ENCODE data around the gene PVALB.

Gene PVALB, protein sequence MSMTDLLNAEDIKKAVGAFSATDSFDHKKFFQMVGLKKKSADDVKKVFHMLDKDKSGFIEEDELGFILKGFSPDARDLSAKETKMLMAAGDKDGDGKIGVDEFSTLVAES

DNA sequence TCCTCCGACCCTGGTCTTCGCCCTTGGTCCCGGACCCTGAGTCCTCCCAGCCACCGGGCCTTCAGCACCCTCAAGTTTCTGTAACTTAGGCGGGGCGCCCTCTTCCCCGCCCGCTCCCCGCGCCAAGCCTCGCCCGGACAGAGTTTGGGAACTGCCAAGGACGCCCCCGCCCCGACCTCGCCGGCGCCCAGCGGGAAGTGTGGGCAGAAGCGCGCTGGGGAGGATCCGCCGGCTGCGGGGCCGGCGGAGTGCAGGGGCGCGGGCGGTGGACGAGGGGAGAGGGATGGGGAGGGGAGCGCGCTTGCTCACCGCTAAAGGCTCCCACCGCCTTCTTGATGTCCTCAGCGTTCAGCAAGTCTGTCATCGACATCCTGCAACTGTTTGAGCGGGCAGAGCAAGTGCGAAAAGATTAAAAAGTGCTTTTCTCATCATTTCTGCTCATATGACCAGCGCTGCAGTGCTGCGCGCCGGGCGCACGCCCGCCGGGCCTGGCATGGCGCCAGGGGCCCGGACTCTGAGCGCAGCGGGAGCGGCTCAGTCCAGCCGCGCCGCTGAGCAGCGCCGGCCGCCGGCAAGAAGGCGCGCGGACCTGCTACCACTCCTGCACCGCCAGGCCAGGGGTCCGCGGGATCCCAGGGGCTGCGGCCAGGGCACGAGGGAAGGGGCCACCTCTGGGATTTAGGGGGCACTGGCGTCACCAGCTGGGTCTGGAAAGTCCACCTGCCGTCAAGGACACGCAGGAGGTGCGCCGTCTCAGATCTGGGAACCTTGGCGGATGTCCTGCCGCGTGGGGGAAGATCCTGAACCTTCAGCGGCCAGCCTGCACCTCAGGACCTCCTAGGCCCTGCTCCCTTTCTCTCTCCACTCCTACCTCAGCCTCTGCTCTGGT is at the start of gene PVALB:
Gene PVALB (minus strand): TSS at position 400 of the 889 bp plus-strand sequence. CDS start 30 bp downstream, at position 370.
- peak within 1 kb of the TSS in 2 of 7 experiments; percentile 2 to 30 for H3K4me3 ChIP-seq

DNA sequence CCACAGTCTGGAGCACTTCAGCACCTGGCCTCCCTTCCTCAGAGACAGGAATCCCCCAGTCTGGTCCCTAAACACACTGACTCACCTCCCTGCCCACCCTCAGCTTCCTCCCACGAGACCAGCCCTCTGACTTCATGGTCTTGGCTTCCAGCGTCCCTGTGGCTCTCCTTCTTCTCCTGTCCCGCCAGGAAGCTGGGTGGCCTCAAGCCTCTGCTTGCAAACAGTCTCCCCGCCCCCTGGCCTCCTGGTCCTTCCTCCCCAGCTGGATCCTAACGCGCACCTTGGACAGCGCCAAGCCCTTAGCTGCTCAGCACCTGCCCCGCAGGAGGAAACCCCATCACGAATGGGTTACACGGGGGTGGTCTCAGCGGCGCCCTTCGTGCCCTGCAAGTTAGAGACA is 48.5 kb upstream of the PVALB start:
- Histone ChIP-seq H3K4me3 (no peak overlapping the region), H3K27ac (peak overlapping the region in 1 of 21 experiments; percentile 50)

More for the DNA sequence above, at the start of gene PVALB:
- H3K27ac ChIP-seq, result no peak within 1 kb of the TSS

DNA sequence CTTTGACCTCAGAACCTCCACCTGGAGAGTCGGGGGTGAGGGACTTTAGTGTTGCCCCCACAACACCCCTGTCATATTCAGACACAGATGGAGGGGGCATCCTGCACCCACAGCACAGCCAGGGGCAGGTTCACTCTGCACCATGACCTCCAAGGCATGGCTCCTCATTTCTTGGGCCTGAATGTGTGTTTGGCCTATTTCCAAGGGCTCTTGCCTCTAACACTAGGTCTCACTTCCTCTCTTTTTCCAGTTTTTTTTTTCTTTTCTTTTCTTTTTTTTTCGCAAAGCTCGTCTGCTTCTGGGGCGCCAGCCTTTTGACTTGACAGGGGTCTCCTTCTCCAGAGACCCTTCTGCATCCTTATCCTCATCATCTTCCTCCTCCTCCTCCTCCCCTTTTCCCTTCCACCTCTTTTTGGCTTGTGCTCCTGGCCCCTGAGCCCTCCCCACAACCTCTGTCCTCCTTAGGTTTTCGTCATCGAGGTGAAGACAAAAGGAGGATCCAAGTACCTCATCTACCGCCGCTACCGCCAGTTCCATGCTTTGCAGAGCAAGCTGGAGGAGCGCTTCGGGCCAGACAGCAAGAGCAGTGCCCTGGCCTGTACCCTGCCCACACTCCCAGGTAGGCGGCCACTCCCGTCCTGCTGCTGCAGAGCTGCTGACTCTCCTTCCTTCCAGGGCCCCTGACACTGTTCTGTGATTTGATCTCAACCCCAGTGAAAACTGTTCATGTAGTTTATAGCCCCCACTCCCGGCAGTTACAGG is 47.8 kb upstream of the PVALB start:
- H3K27ac ChIP-seq, result peak overlapping the region in 2 of 21 experiments; percentile 9 to 50
- H3K4me3 ChIP-seq, result no peak overlapping the region

DNA sequence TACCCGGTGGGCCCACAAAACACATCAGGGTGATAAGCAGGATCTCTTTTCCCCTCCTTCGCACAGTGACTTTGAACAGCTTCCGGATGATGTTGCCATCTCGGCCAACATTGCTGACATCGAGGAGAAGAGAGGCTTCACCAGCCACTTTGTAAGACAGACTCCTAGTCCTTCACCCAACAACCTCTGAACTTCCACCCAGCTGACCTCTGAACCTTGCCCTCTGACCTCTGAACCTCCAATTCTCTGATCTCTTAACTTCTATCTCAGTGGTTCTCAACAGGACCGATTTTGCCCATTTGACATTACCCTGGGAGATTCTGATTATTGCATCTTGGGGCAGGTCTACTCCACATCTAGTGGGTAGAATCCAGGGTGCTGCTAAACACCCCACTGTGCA is 47.1 kb upstream of the PVALB start:
- Histone ChIP-seq H3K4me3 (no peak overlapping the region), H3K27ac (peak overlapping the region in 1 of 21 experiments; percentile 9)

DNA sequence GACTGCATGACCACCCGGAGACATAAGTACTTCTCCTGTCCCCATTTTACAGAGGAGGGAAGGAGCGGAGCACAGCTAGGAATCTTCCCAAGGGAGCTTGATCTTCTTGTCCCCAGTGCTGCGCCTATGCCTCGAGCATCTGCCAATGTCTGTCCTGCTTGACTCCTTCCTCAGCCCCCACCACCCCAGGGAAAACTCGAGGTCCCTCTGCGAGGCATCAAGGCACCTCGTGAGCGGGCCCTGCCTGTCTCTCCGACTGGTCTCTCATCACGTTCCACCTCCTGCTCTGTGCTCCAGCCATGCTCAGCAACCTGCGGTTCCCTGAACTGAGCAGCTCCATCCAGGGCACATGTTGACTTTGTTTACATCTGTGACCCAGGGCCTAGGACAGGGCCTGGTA is 46.4 kb upstream of the PVALB start:
- Histone ChIP-seq H3K27ac (peak overlapping the region in 4 of 21 experiments; percentile 43 to 89 (median 83)), H3K4me3 (no peak overlapping the region)

DNA sequence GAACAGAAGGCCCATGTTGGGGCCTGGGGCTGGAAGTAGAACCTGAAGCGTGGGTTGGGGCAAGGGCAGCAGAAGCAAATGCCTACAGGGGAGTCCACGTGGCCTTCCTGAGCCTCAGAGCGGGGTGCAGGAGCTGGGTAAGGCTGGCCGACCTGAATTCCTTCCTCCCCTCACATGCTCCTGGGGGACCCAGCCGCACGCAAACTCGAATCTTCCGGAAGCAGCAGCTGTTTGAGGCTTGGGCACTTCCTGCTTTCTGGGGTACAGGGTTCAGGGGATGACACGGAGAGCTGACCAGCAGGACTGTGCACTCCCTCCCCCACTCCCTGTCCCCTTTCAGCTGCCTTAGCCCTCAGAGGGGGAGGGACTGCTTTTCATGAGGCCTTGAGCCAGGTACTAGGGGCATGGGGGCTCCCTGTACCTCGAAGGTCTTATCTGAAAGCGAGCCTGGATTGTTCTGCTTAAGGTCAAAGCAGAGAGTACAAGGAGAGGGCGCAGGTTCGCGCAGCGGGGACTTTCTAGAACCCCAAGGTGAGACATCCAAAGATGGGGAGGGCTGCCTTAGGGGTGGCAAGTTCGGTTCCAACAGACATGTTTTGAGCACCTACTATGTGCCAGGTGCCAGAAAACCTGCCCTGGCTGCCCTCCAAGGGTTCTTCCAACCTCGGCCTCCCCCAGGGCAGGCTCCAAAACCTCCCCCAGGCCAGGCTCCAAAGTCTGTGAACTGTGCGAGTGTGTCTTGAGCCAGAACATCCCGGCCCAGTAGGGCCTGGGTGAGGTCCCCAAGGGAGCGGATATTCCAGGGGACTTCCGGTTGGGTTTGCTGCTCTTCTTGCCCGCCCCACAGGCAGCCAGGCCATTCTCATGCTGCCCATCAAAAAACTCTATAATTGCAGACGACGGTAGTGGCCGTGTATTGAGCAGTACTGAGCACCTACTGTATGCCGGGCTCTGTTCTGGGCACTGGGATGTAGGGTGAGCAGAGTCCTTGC is 45.7 kb upstream of the PVALB start:
- H3K4me3 ChIP-seq, result peak overlapping the region in 2 of 7 experiments; percentile 13 to 16
- peak overlapping the region in 20 of 21 experiments; percentile 7 to 89 (median 74) for H3K27ac ChIP-seq

DNA sequence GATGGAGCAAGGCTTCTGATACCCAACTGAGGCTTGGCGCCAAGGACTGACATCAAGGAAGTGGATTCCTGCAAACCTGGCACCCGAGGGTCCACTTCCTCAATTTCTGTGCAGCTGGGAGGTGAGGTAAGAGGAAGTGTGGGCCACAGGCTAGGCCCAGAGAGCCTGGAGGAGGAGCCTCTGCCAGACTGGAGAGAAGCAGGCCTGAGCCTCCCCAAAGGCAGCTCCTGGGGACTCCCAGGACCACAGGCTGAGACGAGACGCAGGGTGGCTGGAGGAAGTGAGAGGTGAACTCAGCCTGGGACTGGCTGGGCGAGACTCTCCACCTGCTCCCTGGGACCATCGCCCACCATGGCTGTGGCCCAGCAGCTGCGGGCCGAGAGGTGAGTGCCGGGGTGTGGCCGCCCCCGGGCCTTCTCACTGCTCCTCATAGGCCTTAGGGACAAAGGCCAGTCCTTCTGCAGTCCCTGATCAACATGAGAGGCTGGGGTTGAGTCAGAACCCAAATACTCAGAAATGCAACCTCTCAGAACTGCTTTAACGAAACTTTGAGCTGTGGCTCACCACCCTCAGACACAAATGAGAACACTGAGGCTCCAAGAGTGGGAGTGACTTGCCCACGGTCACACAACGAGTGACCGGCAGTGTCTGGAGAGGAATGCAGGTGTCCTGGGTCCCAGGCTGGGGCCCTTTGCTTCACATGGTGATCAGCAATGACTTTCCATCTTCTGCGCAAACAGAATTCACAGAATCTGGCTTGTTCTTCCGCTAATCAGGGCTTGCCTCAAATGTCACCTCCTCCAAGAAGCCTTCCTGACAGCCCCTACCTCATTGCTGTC is 44.2 kb upstream of the PVALB start, which contains the start of gene NCF4:
Gene NCF4 (plus strand): TSS at position 186 of the 839 bp plus-strand sequence. CDS start 166 bp downstream, at position 352.
- H3K27ac ChIP-seq, result peak within 1 kb of the TSS; percentile 28 to 89 (median 77)
- H3K4me3 ChIP-seq, result peak within 1 kb of the TSS in 6 of 7 experiments; percentile 1 to 29 (median 20)

DNA sequence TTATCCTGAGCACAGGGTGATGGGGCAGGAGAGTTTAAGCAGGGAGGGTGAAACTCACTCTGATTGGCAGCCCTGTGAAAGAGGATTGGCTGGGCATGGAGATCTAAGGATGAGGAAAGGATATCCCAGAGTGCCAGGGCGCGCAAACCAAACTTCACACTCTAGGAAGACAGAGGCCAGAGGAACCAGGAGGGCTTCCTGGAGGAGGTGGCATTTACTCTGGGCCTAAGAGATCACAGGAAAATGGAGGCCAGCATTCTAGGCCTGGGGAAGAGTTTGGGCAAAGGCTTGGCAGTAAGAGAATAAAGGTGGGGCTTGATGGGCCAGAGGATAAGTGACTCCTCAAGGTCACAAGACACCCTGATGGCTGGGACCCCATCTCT is 43.6 kb upstream of the PVALB start:
- Histone ChIP-seq H3K4me3 (peak overlapping the region in 1 of 7 experiments; percentile 16), H3K27ac (peak overlapping the region in 20 of 21 experiments; percentile 28 to 89 (median 77))

DNA sequence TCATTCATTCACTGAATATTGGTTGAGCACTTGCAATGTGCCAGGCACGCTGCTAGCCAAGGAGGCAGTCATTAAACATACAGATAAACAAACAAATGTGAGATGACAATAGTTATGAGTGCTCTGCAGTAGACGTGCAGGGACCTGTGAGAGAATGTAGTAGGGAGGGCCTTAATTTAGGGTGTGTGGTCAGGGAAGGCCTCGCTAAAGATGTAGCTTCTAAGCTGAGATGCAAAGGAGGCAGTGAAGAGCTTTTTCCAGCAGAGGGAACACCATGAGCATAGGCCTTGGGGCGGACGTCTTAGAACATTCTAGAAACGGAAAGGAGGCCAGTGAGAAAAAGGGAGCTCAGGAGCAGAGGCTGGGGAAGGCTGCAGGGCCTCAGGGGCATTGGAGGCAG is 43.2 kb upstream of the PVALB start:
- no peak overlapping the region for H3K4me3 ChIP-seq
- peak overlapping the region in 19 of 21 experiments; percentile 28 to 89 (median 77) for H3K27ac ChIP-seq

DNA sequence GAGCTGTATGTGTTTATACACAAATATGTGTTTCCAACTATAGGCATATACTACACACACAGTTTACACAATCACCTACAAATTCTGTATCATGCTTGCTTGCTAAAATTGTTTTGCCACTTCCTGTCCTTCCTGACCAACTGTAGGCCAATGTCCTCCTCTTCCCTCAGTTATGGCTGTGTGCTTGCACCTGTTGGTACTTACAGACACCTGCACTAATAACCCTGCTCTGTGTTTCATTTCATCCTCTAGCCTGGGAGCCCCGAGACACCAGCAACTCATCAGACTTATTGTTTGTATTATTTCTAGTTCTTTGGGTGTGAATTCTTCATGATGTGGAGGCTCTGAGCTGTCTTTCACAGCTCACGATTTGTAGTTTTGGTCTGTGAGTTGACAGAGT is 42.1 kb upstream of the PVALB start:
- Histone ChIP-seq H3K4me3 (no peak overlapping the region), H3K27ac (peak overlapping the region in 4 of 21 experiments; percentile 71 to 89 (median 82))

DNA sequence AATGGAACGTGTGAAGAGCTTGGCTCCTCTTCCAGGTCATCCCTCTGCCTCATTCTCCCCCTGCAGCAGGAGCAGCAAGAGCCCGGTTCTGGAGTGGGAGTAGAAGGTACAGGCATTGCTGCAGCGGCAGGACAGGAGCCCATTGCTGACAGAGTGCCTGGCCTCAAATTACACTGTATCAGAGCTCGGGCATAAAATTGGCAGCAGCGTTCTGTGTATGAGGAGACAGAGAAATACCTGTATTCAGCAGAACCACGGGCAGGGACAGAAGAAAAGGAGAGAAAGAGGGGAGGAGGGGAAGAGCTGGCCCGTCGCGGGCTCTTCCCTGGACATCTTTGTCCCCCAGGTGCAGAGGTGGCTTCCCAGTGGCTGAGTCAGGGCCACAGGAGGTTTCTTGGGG is 41.3 kb upstream of the PVALB start:
- H3K27ac ChIP-seq, result peak overlapping the region in 1 of 21 experiments; percentile 30
- no peak overlapping the region for H3K4me3 ChIP-seq

DNA sequence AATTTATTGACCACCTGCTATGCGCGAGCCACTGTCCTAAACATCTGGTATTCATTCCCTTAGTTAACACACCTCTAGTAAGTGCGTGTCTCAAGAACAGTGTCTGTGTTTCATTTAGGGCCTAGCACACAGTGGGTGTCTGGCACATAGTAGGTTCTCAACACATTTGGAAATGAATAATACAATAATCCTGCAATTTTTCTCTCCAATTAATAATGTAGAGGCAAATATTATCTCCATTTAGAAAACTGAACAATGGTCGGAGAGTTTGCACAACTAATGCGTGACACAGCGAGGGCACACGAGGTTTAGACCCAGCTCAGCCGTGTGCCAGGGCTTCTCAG is 39.9 kb upstream of the PVALB start:
- H3K27ac ChIP-seq, result no peak overlapping the region
- H3K4me3 ChIP-seq, result peak overlapping the region in 1 of 7 experiments; percentile 2

DNA sequence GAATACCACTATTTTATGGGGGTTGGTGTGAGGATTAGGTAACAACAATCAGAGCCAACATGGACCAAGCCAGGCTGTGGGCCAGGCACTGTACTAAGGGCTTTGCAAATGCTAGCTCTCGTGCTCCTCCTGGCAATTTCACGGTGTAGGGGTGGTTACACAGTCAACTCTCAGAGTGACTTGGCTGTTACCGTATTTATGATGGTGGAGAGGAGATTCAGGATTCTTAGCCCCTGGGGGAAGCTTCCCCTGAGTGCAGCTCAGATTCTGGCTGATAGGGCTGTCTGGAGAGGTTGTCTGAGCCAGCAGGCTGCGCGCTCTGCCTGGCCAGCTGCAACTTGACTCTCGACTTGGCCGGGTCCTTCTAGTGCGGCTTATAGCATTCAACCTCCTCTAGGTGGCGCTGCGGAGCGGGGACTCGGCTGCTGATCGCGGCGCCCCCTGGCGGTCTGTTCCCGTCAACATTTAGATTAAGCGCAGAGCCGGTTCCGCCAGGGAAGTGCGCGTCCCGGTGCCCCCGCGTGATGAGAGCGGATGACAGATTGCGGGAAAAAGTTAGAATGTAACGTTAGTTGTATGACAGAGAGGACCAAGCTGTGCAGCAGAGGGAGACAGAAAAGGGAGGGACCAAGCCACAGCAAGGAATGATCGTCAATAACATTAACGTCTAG is 39.4 kb upstream of the PVALB start:
- Histone ChIP-seq H3K4me3 (peak overlapping the region in 1 of 7 experiments; percentile 2), H3K27ac (no peak overlapping the region)

DNA sequence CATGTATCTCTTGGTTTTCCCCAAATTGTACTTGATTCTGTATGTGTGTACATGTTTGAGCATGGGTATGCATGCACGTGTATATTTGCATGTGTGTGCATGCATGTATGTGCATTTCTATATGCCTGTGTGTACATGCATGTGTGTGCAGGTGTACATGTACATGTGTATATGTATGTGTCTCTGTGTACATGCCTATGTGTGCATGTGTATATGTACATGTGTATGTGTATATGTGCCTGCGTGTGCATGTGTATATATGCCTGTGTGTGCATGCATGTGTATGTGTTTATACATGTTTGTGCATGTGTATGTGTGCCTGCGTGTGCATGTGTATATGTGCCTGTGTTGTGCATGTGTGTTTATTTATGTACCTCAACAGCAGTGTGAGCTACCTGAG is 38.6 kb upstream of the PVALB start:
- H3K4me3 ChIP-seq, result no peak overlapping the region

DNA sequence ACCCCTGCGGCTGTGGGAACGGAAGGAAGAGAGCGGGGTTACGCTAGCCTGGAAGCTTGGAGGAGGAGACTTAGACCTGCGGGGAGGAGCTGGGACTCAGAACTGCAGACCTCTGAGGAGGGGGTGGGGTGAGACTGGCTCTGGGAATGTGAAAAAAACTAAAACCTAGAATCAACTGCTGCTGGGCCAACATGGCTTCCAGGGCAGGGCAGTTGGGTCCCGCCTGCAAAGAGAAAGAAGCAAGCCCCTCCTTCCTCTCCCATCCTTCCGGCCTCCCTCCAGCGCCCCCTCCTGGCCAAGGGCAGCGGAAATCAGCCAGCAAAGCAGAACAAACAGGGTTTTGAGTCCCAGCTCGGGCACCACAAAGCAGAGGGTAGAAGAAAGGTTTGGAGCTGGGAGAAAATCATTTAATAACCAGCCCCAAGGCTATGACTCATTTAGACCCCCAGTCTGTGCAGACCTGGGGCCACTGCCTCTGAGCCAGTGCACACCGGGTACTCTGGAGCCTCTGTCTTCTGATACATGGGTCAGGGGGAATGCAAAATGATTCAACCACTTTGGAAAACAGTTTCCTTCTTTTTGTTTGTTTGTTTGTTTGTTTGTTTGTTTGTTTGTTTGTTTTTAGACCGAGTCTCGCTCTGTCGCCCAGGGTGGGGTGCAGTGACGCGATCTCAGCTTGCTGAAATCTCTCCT is 36.7 kb upstream of the PVALB start:
- peak overlapping the region in 1 of 7 experiments; percentile 16 for H3K4me3 ChIP-seq
- peak overlapping the region in 5 of 21 experiments; percentile 14 to 58 (median 46) for H3K27ac ChIP-seq

More for the DNA sequence above, 38.6 kb upstream of the PVALB start:
- H3K27ac ChIP-seq, result no peak overlapping the region

DNA sequence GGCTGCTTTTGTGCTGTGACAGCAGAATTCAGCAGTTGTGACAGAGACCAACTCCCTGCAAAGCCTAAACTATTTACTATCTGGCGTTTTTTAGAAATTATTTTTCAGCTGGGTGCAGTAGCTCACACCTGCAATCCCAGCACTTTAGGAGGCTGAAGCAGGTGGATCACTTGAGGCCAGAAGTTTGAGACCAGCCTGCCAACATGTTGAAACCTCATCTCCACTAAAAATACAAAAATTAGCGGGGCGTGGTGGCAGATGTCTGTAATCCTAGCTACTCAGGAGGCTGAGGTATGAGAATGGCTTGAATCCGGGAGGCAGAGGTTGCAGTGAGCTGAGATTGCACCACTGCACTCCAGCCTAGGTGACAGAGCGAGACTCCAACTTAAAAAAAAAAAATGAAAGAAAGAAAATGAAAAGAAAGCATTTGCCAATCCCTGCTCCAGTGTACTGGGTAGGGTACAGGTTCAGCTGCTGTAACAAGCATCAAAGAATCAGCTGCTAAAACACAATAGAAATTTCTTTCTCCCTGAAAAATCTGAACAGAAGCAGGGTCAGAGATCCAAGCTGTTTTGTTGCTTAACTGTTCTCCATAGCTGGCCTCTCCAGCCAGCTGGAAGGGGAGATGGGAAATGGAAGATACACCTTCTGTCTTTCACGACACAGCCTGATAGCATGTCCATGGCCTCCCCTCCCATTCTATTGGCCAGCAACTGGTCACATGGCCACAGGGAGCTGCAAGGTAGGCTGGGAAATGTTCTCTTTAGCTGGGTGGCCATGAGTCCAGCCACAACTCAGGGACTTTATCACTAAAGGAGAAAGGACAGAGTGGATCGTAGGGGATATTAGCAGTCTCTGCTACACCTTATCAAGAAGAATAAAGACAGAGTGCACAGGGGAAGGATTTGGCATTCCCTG is 35.5 kb upstream of the PVALB start:
- no peak overlapping the region for H3K27ac ChIP-seq
- no peak overlapping the region for H3K4me3 ChIP-seq
